IPS-18a (cell line): Measurements from ENCODE around the gene UEVLD.

ENCODE experiments used
- H3K27ac ChIP-seq: one replicate; pipeline ENCODE4 v1.5.1; 2013; ENCODE audit warnings: low read length
- H3K27me3 ChIP-seq: one replicate; pipeline ENCODE4 v1.6.1; 2013; ENCODE audit warnings: mild to moderate bottlenecking, low read length; ENCODE audit not compliant: control insufficient read depth, insufficient read depth
- H3K36me3 ChIP-seq: one replicate; pipeline ENCODE4 v1.6.1; 2013; ENCODE audit warnings: low read depth, low read length; ENCODE audit not compliant: control insufficient read depth
- H3K4me1 ChIP-seq: one replicate; pipeline ENCODE4 v1.6.1; 2013; ENCODE audit warnings: low read depth, low read length; ENCODE audit not compliant: control insufficient read depth
- H3K4me3 ChIP-seq: one replicate; pipeline ENCODE4 v1.5.1; 2013; ENCODE audit warnings: low read length
- H3K9ac ChIP-seq: one replicate; pipeline ENCODE4 v1.6.1; 2013; ENCODE audit warnings: mild to moderate bottlenecking, low read length, moderate library complexity
- H3K9me3 ChIP-seq: one replicate; pipeline ENCODE4 v1.6.1; 2013; ENCODE audit warnings: low read depth, low read length; ENCODE audit not compliant: control insufficient read depth

The UEVLD gene

GRCh38 chr11:18588297-18589252 is at the start of gene UEVLD:
Gene UEVLD (minus strand): TSS chr11:18588734. CDS start chr11:18588654, 80 bp downstream.
- Histone ChIP-seq H3K9me3 (no peaks in the 10 kb centered on the region), H3K9ac (peak within 1 kb of the TSS; percentile 91), H3K4me3 (peak within 1 kb of the TSS; percentile 96), H3K36me3 (no peaks in the 10 kb centered on the region), H3K27ac (peak within 1 kb of the TSS; percentile 62), H3K4me1 (no peaks in the 10 kb centered on the region), H3K27me3 (no peaks in the 10 kb centered on the region)

- H3K9me3 ChIP-seq: no peaks in the 10 kb centered on the region
- H3K4me1 ChIP-seq: peaks cover 9% of the 10 kb centered on the region
- no peaks in the 10 kb centered on the region for H3K36me3 ChIP-seq
- no peaks in the 10 kb centered on the region for H3K27me3 ChIP-seq
- H3K9ac ChIP-seq: peak within 1 kb of the TSS; percentile 86
- peak within 1 kb of the TSS; percentile 100 for H3K4me3 ChIP-seq
- peak within 1 kb of the TSS; percentile 93 for H3K27ac ChIP-seq
Measured at GRCh38 chr11:18634140-18635032, 45.9 kb upstream of the UEVLD start, which contains the start of gene SPTY2D1. Gene SPTY2D1 (minus strand): TSS chr11:18634342. CDS start chr11:18634257, 85 bp downstream.

GRCh38 chr11:18633256-18634139 is 45.0 kb upstream of the UEVLD start:
- Histone ChIP-seq H3K9me3 (no peaks in the 10 kb centered on the region), H3K36me3 (no peaks in the 10 kb centered on the region), H3K9ac (peak overlapping the region; percentile 86), H3K4me3 (peak overlapping the region; percentile 100), H3K4me1 (peaks cover 9% of the 10 kb centered on the region), H3K27ac (no peak overlapping the region), H3K27me3 (no peaks in the 10 kb centered on the region)

- Histone ChIP-seq H3K27me3 (no peaks in the 10 kb centered on the region), H3K27ac (no peak overlapping the region), H3K4me1 (peaks cover 9% of the 10 kb centered on the region), H3K36me3 (no peaks in the 10 kb centered on the region), H3K9me3 (no peaks in the 10 kb centered on the region), H3K4me3 (peak overlapping the region; percentile 100), H3K9ac (peak overlapping the region; percentile 86)
Measured at GRCh38 chr11:18632841-18633240, 44.3 kb upstream of the UEVLD start.

GRCh38 chr11:18624161-18624560 is 35.6 kb upstream of the UEVLD start:
- H3K27me3 ChIP-seq: no peaks in the 10 kb centered on the region
- no peak overlapping the region for H3K9ac ChIP-seq
- H3K4me1 ChIP-seq: no peaks in the 10 kb centered on the region
- no peak overlapping the region for H3K27ac ChIP-seq
- no peak overlapping the region for H3K4me3 ChIP-seq
- H3K36me3 ChIP-seq: no peaks in the 10 kb centered on the region
- no peaks in the 10 kb centered on the region for H3K9me3 ChIP-seq

- Histone ChIP-seq H3K9me3 (no peaks in the 10 kb centered on the region), H3K4me3 (no peak overlapping the region), H3K27ac (no peak overlapping the region), H3K27me3 (no peaks in the 10 kb centered on the region), H3K4me1 (no peaks in the 10 kb centered on the region), H3K9ac (no peak overlapping the region), H3K36me3 (no peaks in the 10 kb centered on the region)
Measured at GRCh38 chr11:18623707-18624106, 35.2 kb upstream of the UEVLD start.

GRCh38 chr11:18618342-18619025 is 29.9 kb upstream of the UEVLD start:
- Histone ChIP-seq H3K9ac (no peak overlapping the region), H3K36me3 (peaks cover 18% of the 10 kb centered on the region), H3K9me3 (no peaks in the 10 kb centered on the region), H3K4me1 (no peaks in the 10 kb centered on the region), H3K27me3 (no peaks in the 10 kb centered on the region), H3K4me3 (no peak overlapping the region), H3K27ac (no peak overlapping the region)

GRCh38 chr11:18617688-18618341 is 29.3 kb upstream of the UEVLD start:
- Histone ChIP-seq H3K27ac (no peak overlapping the region), H3K27me3 (no peaks in the 10 kb centered on the region), H3K9me3 (no peaks in the 10 kb centered on the region), H3K4me1 (no peaks in the 10 kb centered on the region), H3K36me3 (peaks cover 18% of the 10 kb centered on the region), H3K4me3 (no peak overlapping the region), H3K9ac (no peak overlapping the region)

GRCh38 chr11:18615628-18616392 is 27.3 kb upstream of the UEVLD start:
- Histone ChIP-seq H3K27me3 (no peaks in the 10 kb centered on the region), H3K27ac (no peak overlapping the region), H3K9ac (no peak overlapping the region), H3K4me3 (no peak overlapping the region), H3K9me3 (no peaks in the 10 kb centered on the region), H3K36me3 (peaks cover 24% of the 10 kb centered on the region), H3K4me1 (no peaks in the 10 kb centered on the region)
